H1 (cell line): ENCODE measurements around the gene FXYD3. TPM values are rescaled to one million over a fixed set of nuclear protein-coding genes. Genes with fewer than 3 reads are reported as not detected.

Experiments used
- CTBP2 ChIP-seq: IDR thresholded peaks from 2 replicates; pipeline ENCODE4 v1.7.0; 2011; ENCODE audit warnings: borderline replicate concordance, mild to moderate bottlenecking, moderate library complexity, mixed read lengths, low read length; ENCODE audit not compliant: insufficient read depth, insufficient read length
- polyA plus RNA-seq, 7 experiments: library from polyadenylated mRNA; depleted of rRNA in 3 of 7; stranded (reverse) in 5 of 7; unstranded in 2 of 7; fragments of >200 nt in 5 of 7; fragments of 200-250 nt in 2 of 7; gene quantifications; 1 replicate in 5 of 7; 2 replicates in 1 of 7; 4 replicates in 1 of 7; pipeline versions ENCODE4 v1.2.1 to v1.2.3, GENCODE V29; 2011 to 2013; ENCODE audit warnings: missing spikeins in 2 of 7, mixed read lengths in 2 of 7
- total RNA-seq: library from RNA; stranded (reverse); fragmentation: NEBNext Ultra II Directional; extraction: Animal tissue kit (Norgen Biotek cat#: 25700); gene quantifications from 2 replicates; pipeline ENCODE4 v1.2.1, GENCODE V29; 2021

The FXYD3 gene
- total and polyA plus RNA-seq, 2 of the 8 experiments (the other 6 are each of a cell fraction or from before 2014, with no cell fraction given) = 0.33 TPM; not detected in 1

DNA sequence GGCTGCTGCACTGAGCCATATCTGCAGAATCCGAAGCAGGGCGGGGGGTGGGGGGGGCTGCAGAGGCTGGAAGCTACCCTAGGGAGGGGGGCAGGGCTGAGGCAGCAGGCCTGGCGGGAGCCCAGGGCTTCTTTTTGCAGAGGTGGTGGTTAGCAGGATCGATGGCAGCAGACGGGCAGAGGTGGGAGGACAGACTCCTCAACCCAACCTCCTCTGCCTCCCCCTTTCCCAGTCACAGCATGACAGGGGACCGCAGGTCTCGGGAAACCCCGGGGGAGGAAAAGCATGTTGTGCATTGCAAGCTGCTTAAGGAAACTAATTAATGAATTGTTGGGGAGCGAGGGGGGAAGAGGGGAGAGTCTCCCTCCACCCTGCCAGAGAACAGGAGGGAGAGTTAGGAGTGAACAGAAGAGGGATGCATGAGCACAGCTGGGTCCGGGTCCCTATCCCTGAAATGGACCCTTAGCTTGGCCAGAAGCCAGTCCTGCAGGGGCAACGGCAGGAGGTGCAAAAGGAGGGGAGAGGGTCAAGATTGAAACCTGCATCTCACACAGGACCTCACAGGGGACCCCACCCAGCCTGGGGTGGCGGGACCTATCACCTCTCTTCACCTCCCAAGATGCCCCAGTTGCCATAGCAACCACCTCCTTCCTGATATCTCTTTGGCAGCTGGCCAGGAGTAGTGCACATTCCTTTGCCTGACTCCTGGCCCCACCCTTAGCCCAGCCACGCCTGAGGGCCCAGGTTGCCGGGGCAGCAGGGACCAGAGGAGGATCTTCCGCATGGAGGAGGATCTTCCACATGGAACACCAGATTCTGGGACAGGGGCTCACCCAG lies 29.2 kb downstream of the FXYD3 start (continued):
- TF ChIP-seq CTBP2 = peak; percentile 49
